ENCODE measurements around the gene ILDR2.
A peak's percentile ranks its signal among the peaks of the same experiment; 100 is the strongest.

Gene ILDR2

DNA sequence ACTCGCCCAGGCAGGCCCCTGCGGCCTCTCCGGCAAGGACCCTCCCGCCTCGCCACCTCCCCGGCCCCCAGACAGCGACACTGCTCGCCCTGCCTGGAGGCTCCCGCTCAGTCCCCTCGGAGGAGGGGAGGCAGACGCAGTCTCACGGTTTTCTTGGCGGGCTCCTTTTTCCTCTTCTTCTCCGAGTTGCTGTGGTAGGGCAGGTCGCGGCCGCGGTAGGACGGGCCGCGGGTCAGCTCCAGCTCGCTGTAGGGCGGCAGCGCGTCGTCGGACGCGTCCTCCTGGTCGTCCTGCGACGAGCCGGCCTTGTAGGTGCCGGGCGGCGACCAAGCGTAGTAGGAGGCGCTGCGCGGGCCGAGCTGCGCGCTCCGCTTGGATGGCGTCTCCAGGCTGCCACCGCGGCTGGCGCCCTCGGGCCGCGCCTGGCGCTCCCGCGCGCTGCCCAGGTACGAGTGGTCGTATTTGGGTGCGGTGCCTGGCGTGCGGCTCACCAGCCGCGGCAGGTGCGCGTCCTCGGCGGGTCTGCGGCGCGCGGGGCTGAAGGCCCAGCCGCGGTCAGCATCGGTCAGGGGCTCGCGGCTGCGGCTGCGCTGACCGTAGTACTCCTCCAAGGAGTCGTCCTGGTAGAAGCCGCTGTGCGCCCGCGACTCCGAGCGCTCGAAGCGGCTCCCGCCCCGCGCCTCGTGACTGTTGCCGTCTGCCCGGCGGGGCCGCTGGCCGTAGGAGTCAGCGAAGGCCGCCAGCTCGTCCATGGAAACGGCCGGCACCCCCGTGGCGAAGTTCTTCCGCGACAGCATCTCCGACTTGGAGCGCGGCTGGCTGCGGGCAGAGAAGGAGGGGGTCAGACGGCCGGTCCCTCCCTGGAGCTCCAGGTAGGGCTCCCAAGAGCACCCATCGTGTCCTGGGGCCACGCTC is 54.5 kb downstream of the ILDR2 start:
- no peak for DNase-seq

- DNase-seq = no peak
Measured at GRCh38 chr1:166918956-166919316, 56.4 kb downstream of the ILDR2 start.

GRCh38 chr1:166918088-166918955 is 57.0 kb downstream of the ILDR2 start:
- DNase-seq = no peak

GRCh38 chr1:166915941-166916340 is 59.4 kb downstream of the ILDR2 start:
- no peak for DNase-seq

GRCh38 chr1:166915042-166915441 is 60.3 kb downstream of the ILDR2 start:
- no peak for DNase-seq

- DNase-seq = no peak
Measured at GRCh38 chr1:166914111-166914510, 61.2 kb downstream of the ILDR2 start.

GRCh38 chr1:166911624-166912023 is 63.7 kb downstream of the ILDR2 start:
- DNase-seq = no peak

DNA sequence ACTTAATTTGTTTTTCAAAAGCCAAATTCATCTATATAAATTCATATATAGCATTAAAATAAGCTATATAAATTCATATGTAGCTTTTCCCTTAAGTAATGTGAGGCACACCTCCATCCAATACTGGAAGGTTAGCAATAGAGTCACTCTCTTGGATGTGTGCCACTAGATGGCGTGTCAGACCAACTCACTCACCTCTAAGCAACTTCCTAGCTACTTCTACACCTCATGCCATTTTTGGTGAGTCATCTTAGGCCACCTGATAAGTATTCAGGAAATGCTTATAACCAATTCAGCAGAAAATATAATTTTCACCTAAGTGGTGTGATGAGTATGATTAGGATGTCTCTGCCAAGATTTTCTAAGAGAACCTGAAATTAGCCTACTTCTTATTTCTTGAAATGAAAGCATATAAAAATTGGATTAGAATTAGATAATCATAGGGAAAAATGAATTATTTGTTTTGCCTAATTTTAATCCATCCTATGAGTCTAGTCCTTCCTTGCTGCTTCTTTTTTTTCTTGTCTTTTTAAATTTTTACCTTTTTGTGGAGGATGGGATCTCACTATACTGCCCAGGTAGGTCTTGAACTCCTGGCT is 64.8 kb downstream of the ILDR2 start:
- peak; percentile 74 for DNase-seq

GRCh38 chr1:166908942-166909341 is 66.4 kb downstream of the ILDR2 start:
- no peak for DNase-seq

DNA sequence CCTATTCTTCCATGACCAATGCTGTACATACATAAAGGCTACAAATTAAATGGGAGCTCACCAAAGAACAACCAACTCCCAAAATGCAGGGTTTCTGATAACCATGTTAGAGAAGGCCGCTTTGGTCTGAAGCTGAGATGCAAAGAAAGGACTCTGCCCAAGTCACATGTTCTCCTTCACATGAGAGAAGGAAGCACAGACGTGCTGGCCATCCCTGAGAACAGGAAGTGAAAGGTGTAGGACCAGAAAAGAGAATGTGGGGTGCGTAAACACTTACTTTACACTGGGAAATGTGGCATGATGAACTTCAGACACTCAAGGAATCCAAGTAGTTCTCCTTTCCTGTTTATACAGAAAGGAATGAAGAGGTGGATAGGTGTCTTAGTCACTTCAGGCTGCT is 67.6 kb downstream of the ILDR2 start:
- DNase-seq = no peak

GRCh38 chr1:166907051-166907450 is 68.3 kb downstream of the ILDR2 start:
- DNase-seq = no peak

- DNase-seq = no peak
Measured at GRCh38 chr1:166906647-166907046, 68.7 kb downstream of the ILDR2 start.

- no peak for DNase-seq
Measured at GRCh38 chr1:166905900-166906299, 69.4 kb downstream of the ILDR2 start.

DNA sequence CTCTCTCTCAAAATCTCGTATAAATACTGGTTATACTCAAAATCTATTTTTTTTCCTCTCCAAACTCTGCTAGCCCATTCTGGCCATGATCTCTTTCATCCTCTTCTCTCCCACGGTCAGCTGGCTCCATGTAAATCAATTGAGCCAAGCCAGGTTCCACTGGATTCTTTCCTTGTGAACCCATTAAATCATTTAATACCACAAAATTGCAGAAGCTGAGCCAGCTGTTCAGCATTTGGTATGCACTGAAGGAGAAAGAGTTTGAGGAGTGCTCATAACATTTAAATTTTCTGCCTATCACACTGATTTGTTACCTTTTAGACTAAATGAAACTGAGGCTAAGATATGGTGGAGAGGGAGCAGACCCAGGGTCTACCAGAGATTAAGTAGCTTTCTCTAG is 70.2 kb downstream of the ILDR2 start:
- no peak for DNase-seq

GRCh38 chr1:166903232-166903631 is 72.1 kb downstream of the ILDR2 start:
- no peak for DNase-seq

- DNase-seq = peak; percentile 81
Measured at GRCh38 chr1:166902279-166902678, 73.1 kb downstream of the ILDR2 start.

- DNase-seq = no peak
Measured at GRCh38 chr1:166900987-166901386, 74.4 kb downstream of the ILDR2 start.

GRCh38 chr1:166899769-166900168 is 75.6 kb downstream of the ILDR2 start:
- DNase-seq = no peak

DNA sequence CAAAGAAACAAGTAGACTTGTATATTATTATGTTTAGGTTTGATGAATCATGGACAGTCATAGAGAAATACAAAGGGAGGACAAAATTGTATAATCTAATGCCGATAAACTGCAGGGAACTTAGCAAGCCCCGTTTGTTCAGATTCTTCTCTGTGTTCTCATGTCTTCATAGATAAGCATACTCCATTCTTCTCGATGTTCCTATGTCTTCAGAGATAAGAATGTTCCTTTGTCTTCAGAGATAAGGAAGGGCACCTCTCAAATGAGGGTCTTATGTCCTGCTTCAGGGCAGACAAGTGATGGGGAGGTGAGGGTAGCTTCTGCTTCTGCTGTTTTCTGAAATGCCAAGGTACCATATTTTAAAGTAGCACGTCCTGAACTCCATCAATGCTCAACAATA is 79.6 kb downstream of the ILDR2 start:
- DNase-seq = no peak

DNA sequence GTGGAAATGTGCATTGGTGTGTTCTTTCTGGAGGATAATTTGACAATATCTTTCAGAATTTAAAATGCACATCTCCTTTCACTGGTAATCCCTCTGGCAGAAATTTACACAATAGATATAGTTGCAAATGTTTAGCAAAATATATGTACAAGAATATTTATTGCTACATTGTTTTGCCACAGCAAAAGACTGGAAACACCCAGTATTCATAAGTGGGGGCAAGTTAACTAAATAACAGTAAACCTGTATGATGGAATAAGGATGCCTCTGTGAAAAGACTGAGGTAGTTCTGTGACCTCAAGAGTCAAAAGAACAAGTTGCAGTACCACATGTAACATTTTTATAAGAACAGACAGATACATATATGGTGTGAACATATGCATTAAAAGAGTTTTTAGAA is 85.6 kb downstream of the ILDR2 start:
- DNase-seq = no peak

DNA sequence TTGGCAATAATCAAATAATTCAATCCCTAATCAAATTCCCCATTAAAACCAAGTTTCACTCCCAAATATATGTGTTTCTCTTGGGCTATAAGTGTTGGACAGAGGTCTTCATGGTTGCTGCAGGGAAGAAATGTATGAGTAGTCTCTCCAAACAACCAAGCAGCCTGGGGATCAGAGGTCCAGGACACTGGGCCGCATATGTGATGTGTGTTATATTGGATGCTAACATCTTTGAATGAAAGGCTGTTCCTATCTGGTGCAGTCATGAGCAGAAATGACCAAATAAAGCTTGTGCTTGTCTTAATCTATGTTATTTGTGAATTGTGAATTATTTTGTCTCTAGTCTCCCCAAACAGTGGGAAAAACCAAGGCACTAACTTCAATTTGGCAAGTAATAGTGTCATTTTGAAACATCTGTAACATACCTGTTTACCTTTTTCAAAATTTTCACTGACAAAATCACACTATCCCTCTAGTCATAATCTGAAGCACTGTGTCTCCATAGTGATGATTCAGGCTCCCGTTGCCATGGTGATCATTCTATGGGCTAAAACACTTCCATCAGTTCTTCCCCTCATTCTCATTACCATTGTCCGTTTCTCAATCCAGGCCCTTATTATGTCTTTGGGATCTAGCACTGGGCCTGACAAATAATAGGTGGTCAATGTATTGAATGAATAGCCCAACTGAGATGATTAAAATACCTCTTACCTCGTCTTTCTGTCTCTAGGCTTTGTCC is 86.8 kb downstream of the ILDR2 start:
- DNase-seq = no peak

DNA sequence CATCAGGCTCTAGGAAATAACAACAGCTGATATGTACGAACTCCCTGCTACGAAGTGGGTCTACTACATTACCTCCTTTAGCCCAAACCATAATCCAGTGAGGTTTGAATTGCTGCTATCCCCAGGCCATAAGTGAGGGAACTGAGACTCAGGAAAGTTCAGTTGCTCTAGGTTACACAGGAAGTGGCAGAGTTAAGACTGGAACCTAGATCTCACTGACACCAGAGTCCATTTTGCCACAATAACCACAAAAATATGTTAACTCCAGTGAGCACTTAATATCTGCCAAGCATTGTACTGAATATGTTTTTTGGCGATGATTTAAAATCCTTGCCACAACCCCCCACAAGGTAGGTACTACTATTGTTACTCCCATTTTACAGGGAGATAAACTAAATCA is 90.4 kb downstream of the ILDR2 start:
- peak; percentile 5 for DNase-seq
